COR-L47 (cell line): ENCODE data around the gene TGFA.
A peak's percentile ranks its signal among the peaks of the same experiment; 100 is the strongest.

ENCODE experiments used
- DNase-seq: peaks from one replicate; lab custom pipeline; 2025; lab: John Stamatoyannopoulos, UW

TGFA gene

GRCh38 chr2:70463581-70463980 is 90.0 kb downstream of the TGFA start:
- no peak for DNase-seq

- DNase-seq = no peak
Observed at GRCh38 chr2:70461981-70462876, 91.4 kb downstream of the TGFA start.

GRCh38 chr2:70461414-70461813 is 92.2 kb downstream of the TGFA start:
- DNase-seq = no peak

GRCh38 chr2:70460333-70460732 is 93.3 kb downstream of the TGFA start:
- DNase-seq = no peak

- no peak for DNase-seq
Observed at GRCh38 chr2:70458661-70459060, 95.0 kb downstream of the TGFA start.

- DNase-seq = no peak
Observed at GRCh38 chr2:70456585-70457495, 96.8 kb downstream of the TGFA start.

- no peak for DNase-seq
Observed at GRCh38 chr2:70454936-70455544, 98.6 kb downstream of the TGFA start.

GRCh38 chr2:70450641-70451250 is 102.9 kb downstream of the TGFA start:
- no peak for DNase-seq

- DNase-seq = no peak
Observed at GRCh38 chr2:70448041-70448440, 105.6 kb downstream of the TGFA start.

- no peak for DNase-seq
Observed at GRCh38 chr2:70443726-70444125, 109.9 kb downstream of the TGFA start.

GRCh38 chr2:70443078-70443465 is 110.6 kb downstream of the TGFA start:
- no peak for DNase-seq

GRCh38 chr2:70442301-70443077 is 111.1 kb downstream of the TGFA start:
- DNase-seq = no peak

- DNase-seq = no peak
Observed at GRCh38 chr2:70440621-70441020, 113.0 kb downstream of the TGFA start.

- no peak for DNase-seq
Observed at GRCh38 chr2:70435138-70435537, 118.5 kb downstream of the TGFA start.

GRCh38 chr2:70433315-70433714 is 120.3 kb downstream of the TGFA start:
- no peak for DNase-seq

- DNase-seq = peak; percentile 11
Observed at GRCh38 chr2:70431716-70432347, 121.8 kb downstream of the TGFA start.

GRCh38 chr2:70426341-70426740 is 127.3 kb downstream of the TGFA start:
- no peak for DNase-seq

- DNase-seq = no peak
Observed at GRCh38 chr2:70425682-70426301, 127.8 kb downstream of the TGFA start.

GRCh38 chr2:70420740-70421139 is 132.9 kb downstream of the TGFA start:
- DNase-seq = no peak

- DNase-seq = no peak
Observed at GRCh38 chr2:70420143-70420542, 133.5 kb downstream of the TGFA start.
